A549 (cell line): ENCODE measurements around the gene NEURL2. TPM values are rescaled to one million over a fixed set of nuclear protein-coding genes. Genes with fewer than 3 reads are reported as not detected.

Source experiments
- ATAC-seq, 2 experiments: fragments of 200-7000 bp in 1 of 2; fragments of >200 bp in 1 of 2; cut with Nextera tagmentation in 1 of 2; cut with Tn5 transposase in 1 of 2; 3 replicates each; pipeline versions ENCODE4 v1.8.0 to v1.9.1; 2018 to 2020; ENCODE audit warnings: mild to moderate bottlenecking in 1 of 2, moderate library complexity in 1 of 2
- CTCF ChIA-PET: fragments of 300-600 bp; sonication (Branson Sonifier 250); formaldehyde crosslinking; extraction: SDS; loops from one replicate; lab custom pipeline; 2021; ENCODE audit warnings: antibody characterized with exemption, inconsistent platforms; lab: Yijun Ruan, JAX
- POLR2A ChIA-PET: fragments of 350-600 bp; formaldehyde crosslinking; extraction: SDS; loops from one replicate; lab custom pipeline; 2021; ENCODE audit warnings: antibody characterized with exemption, inconsistent platforms; lab: Yijun Ruan, JAX
- DNase-seq, 2 experiments: peaks; one replicate each; pipeline versions ENCODE4 v3.0.0 to v3.0.0-alpha.2; 2011 to 2016; ENCODE audit warnings: low read depth in 1 of 2, low spot score in 1 of 2
- FAIRE-seq: peaks from 2 replicates; lab custom pipeline; 2011; peaks lifted over from hg19 to GRCh38; lab: Jason Lieb, UNC
- H3K27ac ChIP-seq, 2 experiments: fragments of >200 bp; sonication (Bioruptor Twin); formaldehyde crosslinking; 3 replicates each; pipeline ENCODE4 v1.5.1; 2016 to 2017
- H3K4me1 ChIP-seq: fragments of >200 bp; sonication (Bioruptor Twin); formaldehyde crosslinking; 3 replicates; pipeline ENCODE4 v1.6.1; 2016
- H3K4me2 ChIP-seq: fragments of >200 bp; sonication (Bioruptor Twin); formaldehyde crosslinking; 3 replicates; pipeline ENCODE4 v1.6.1; 2016
- H3K4me3 ChIP-seq: fragments of >200 bp; sonication (Bioruptor Twin); formaldehyde crosslinking; 3 replicates; pipeline ENCODE4 v1.5.1; 2016
- H3K9me3 ChIP-seq: fragments of >200 bp; sonication (Bioruptor Twin); formaldehyde crosslinking; 3 replicates; pipeline ENCODE4 v1.6.1; 2016
- CHD4 ChIP-seq: fragments of 200-600 bp; sonication (generic); IDR thresholded peaks from 2 replicates; pipeline ENCODE4 v1.6.1; 2016; ENCODE audit warnings: antibody characterized with exemption, mild to moderate bottlenecking, borderline replicate concordance
- EHMT2 ChIP-seq: fragments of 200-600 bp; sonication (generic); IDR thresholded peaks from 2 replicates; pipeline ENCODE4 v1.6.1; 2016; ENCODE audit warnings: antibody characterized with exemption, low read depth, mild to moderate bottlenecking, moderate library complexity
- FOSB ChIP-seq: fragments of 250-450 bp; sonication (Bioruptor Pico); IDR thresholded peaks from 2 replicates; pipeline ENCODE4 v1.5.0; 2020; ENCODE audit warnings: mild to moderate bottlenecking, moderate library complexity
- GATA3 ChIP-seq: IDR thresholded peaks from 2 replicates; pipeline ENCODE4 v1.6.1; 2012; ENCODE audit warnings: borderline replicate concordance
- HDAC2 ChIP-seq: fragments of 200-600 bp; sonication (generic); IDR thresholded peaks from 2 replicates; pipeline ENCODE4 v1.6.1; 2016
- HEYL ChIP-seq: fragments of 250-450 bp; sonication (Bioruptor Pico); IDR thresholded peaks from 2 replicates; pipeline ENCODE4 v1.8.0; 2021; ENCODE audit warnings: mild to moderate bottlenecking, moderate library complexity
- HOXA7 ChIP-seq: fragments of 250-450 bp; sonication (Bioruptor Pico); IDR thresholded peaks from 2 replicates; pipeline ENCODE4 v1.5.0; 2020; ENCODE audit warnings: mild to moderate bottlenecking, moderate library complexity
- HOXB13 ChIP-seq: fragments of 250-450 bp; sonication (Bioruptor Pico); IDR thresholded peaks from 2 replicates; pipeline ENCODE4 v1.5.0; 2020; ENCODE audit warnings: low read depth, mild to moderate bottlenecking, moderate library complexity
- HOXB5 ChIP-seq: fragments of 250-450 bp; sonication (Bioruptor Pico); IDR thresholded peaks from 2 replicates; pipeline ENCODE4 v1.5.0; 2020; ENCODE audit warnings: mild to moderate bottlenecking, moderate library complexity
- MAFK ChIP-seq: fragments of 450-650 bp; IDR thresholded peaks from 2 replicates; pipeline ENCODE4 v1.6.1; 2014; ENCODE audit not compliant: partially characterized antibody
- MYC ChIP-seq: IDR thresholded peaks from 2 replicates; pipeline ENCODE4 v1.6.1; 2012; ENCODE audit warnings: mild to moderate bottlenecking, inconsistent platforms, low read length, improper control_type of control experiment, borderline replicate concordance
- NR3C1 ChIP-seq: fragments of >200 bp; sonication (Bioruptor Twin); formaldehyde crosslinking; IDR thresholded peaks from 3 replicates; pipeline ENCODE4 v1.6.1; 2017
- POLR2A ChIP-seq: IDR thresholded peaks from 2 replicates; pipeline ENCODE4 v1.6.1; 2012; ENCODE audit warnings: mild to moderate bottlenecking, low read length
- RFX5 ChIP-seq: fragments of 450-650 bp; IDR thresholded peaks from 2 replicates; pipeline ENCODE4 v1.7.1; 2014; ENCODE audit warnings: antibody characterized with exemption, mild to moderate bottlenecking, moderate library complexity
- RNF2 ChIP-seq: fragments of 200-600 bp; sonication (generic); IDR thresholded peaks from 2 replicates; pipeline ENCODE4 v1.6.1; 2016; ENCODE audit warnings: low read depth, mild to moderate bottlenecking, antibody characterized with exemption, moderate library complexity, borderline replicate concordance
- SMC3 ChIP-seq: fragments of >200 bp; sonication (Bioruptor Twin); formaldehyde crosslinking; IDR thresholded peaks from 3 replicates; pipeline ENCODE4 v1.6.1; 2018; ENCODE audit warnings: inconsistent platforms
- TFCP2L1 ChIP-seq: fragments of 250-450 bp; sonication (Bioruptor Pico); IDR thresholded peaks from 2 replicates; pipeline ENCODE4 v1.5.0; 2021; ENCODE audit warnings: mild to moderate bottlenecking
- WGBS: methylation state at CpG from one replicate; pipeline ENCODE4 v1.1.6; 2017; ENCODE audit errors: missing lambda C conversion rate; 5-methylcytosine and 5-hydroxymethylcytosine counted together
- polyA plus RNA-seq, 4 experiments: library from polyadenylated mRNA; depleted of rRNA in 3 of 4; stranded (reverse); fragments of >200 nt; fragmentation: RNase III in 1 of 4; extraction: RNeasy Plus Mini Kit Qiagen cat#74134 plus additional on column Dnase treatment in 1 of 4; gene quantifications; 2 replicates in 3 of 4; 3 replicates in 1 of 4; pipeline ENCODE4 v1.2.3, GENCODE V29; 2011 to 2017
- TF ChIP-seq, protein P1 (sequence below): fragments of 450-650 bp; IDR thresholded peaks from 2 replicates; pipeline ENCODE4 v1.6.1; 2014; ENCODE audit warnings: antibody characterized with exemption
- TF ChIP-seq, protein P2 (sequence below): fragments of 250-450 bp; sonication (Bioruptor Pico); IDR thresholded peaks from 2 replicates; pipeline ENCODE4 v1.5.0; 2021; ENCODE audit warnings: mild to moderate bottlenecking, moderate library complexity, borderline replicate concordance
- TF ChIP-seq, protein P3 (sequence below): IDR thresholded peaks from 2 replicates; pipeline ENCODE4 v1.6.1; 2012
- TF ChIP-seq, protein P4 (sequence below): IDR thresholded peaks from 2 replicates; pipeline ENCODE4 v1.6.1; 2012

NEURL2 gene
- polyA plus RNA-seq, 2 of the 4 experiments (the other 2 are of a cell fraction) = 0.57 to 1.4 TPM

DNA sequence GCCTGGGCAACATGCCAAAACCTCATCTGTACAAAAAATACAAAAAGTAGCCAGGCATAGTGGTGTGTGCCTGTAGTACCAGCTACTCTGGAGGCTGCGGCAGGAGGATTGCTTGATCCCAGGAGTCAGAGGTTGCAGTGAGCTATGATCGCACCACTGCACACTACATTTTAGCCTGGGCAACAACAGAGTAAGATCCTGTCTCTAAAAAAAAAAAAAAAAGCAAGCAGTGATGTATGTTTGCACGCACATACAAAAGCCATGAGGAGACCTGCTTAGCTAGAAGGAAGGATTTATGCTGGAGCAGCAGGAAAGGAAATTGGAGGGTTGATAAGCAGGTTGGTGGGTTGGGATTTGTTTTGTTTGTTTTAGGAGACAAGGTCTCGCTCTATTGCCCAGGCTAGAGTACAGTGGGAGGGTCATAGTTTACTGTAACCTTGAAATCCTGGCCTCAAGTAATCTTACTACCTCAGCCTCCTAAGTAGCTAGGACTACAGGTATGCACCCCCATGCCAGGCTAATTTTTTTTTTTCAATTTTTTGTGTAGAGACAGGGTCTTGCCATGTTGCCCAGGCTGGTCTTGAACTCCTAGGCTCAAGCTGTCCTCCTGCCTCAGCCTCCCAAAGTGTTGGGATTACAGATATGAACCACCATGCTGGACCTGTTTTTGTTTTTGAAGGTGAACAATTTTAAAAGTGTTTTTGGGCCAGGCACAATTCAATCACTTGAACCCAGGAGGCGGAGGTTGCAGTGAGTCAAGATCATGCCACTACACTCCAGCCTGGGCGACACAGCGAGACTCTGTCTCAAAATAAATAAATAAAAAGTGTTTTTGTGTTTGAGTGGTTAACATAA is 29.6 kb downstream of the NEURL2 start:
- no peaks in the 10 kb centered on the region for H3K9me3 ChIP-seq
- TF ChIP-seq SMC3 (no peak), MAFK (no peak), RNF2 (no peak), EHMT2 (no peak), CHD4 (no peak), NR3C1 (no peak), GATA3 (no peak), MYC (no peak), POLR2A (no peak), HDAC2 (no peak), HEYL (no peak), HOXB13 (CRISPR knock-in tag) (no peak), HOXB5 (CRISPR knock-in tag) (no peak)
- TF ChIP-seq, protein P1, sequence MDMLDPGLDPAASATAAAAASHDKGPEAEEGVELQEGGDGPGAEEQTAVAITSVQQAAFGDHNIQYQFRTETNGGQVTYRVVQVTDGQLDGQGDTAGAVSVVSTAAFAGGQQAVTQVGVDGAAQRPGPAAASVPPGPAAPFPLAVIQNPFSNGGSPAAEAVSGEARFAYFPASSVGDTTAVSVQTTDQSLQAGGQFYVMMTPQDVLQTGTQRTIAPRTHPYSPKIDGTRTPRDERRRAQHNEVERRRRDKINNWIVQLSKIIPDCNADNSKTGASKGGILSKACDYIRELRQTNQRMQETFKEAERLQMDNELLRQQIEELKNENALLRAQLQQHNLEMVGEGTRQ = no peak
- TF ChIP-seq, protein P2, sequence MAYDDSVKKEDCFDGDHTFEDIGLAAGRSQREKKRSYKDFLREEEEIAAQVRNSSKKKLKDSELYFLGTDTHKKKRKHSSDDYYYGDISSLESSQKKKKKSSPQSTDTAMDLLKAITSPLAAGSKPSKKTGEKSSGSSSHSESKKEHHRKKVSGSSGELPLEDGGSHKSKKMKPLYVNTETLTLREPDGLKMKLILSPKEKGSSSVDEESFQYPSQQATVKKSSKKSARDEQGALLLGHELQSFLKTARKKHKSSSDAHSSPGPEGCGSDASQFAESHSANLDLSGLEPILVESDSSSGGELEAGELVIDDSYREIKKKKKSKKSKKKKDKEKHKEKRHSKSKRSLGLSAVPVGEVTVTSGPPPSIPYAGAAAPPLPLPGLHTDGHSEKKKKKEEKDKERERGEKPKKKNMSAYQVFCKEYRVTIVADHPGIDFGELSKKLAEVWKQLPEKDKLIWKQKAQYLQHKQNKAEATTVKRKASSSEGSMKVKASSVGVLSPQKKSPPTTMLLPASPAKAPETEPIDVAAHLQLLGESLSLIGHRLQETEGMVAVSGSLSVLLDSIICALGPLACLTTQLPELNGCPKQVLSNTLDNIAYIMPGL (CRISPR knock-in tag) = no peak
- TF ChIP-seq, protein P3, sequence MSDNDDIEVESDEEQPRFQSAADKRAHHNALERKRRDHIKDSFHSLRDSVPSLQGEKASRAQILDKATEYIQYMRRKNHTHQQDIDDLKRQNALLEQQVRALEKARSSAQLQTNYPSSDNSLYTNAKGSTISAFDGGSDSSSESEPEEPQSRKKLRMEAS = no peak
- ChIA-PET CTCF (interaction anchor here (0.5 to 1.4 kb wide), 3 partner anchors 11 to 90 kb away, joined by 3 to 6 read pairs (median 3); no protein-coding TSS in a partner anchor), POLR2A (interaction anchor here (0.9 kb wide), 1 partner anchor 19 kb away, joined by 3 read pairs; the partner anchor contains the start of gene ZSWIM1)
- H3K4me1 ChIP-seq = peaks cover 15% of the 10 kb centered on the region; the same call in 2 of the 3 replicates
- ATAC-seq = no peak
- no peak overlapping the region for H3K4me2 ChIP-seq
- no peak for FAIRE-seq
- DNase-seq = no peak
- H3K27ac ChIP-seq = no peak overlapping the region
- WGBS = 92% methylated on average over 7 of the region's 7 CpGs
- no peak overlapping the region for H3K4me3 ChIP-seq

DNA sequence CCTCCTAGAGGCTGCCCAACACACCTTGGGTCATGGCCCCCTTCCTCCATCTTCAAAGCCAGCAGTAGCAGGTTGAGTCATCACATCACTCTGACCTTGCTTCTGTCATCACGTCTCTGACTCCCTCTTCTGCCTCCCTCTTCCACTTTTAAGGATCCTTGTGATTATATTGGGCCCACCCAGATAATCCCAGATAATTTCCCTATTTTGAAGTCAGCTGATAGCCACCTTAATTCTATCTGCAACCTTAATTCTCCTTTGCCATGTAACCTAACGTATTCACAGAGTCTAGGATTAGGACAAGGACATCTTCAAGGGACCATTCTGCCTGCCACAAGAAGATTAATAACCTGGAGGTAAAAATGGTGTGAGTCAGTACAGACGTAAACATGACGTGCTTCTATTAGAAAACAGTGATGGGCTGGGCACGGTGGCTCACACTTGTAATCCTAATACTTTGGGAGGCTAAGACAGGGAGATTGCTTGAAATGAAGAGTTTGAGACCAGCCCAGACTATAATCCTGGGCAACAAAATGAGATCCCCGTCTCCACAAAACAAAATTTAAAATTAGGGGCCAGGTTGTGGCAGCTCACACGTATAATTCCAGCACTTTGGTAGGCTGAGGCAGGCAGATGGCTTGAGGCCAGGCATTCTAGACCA is 30.3 kb downstream of the NEURL2 start:
- POLR2A ChIA-PET = interaction anchor here (0.9 kb wide), 1 partner anchor 20 kb away, joined by 3 read pairs; the partner anchor contains the start of gene ZSWIM1
- H3K27ac ChIP-seq = no peak overlapping the region
- ATAC-seq = no peak
- WGBS = 46% methylated on average over 7 of the region's 7 CpGs
- no peak for FAIRE-seq
- TF ChIP-seq, protein P4, sequence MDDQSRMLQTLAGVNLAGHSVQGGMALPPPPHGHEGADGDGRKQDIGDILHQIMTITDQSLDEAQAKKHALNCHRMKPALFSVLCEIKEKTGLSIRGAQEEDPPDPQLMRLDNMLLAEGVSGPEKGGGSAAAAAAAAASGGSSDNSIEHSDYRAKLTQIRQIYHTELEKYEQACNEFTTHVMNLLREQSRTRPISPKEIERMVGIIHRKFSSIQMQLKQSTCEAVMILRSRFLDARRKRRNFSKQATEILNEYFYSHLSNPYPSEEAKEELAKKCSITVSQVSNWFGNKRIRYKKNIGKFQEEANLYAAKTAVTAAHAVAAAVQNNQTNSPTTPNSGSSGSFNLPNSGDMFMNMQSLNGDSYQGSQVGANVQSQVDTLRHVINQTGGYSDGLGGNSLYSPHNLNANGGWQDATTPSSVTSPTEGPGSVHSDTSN = no peak
- TF ChIP-seq HOXA7 (no peak), FOSB (no peak), RFX5 (no peak), TFCP2L1 (CRISPR knock-in tag) (no peak)
- TF ChIP-seq, all 56 proteins: peak for 0
- Histone ChIP-seq H3K4me2 (0 out of 3 replicates have a peak overlapping the region, but pooled peaks have one; percentile 6), H3K4me3 (no peak overlapping the region), H3K9me3 (no peaks in the 10 kb centered on the region), H3K4me1 (peaks cover 22% of the 10 kb centered on the region; the same call in 2 of the 3 replicates)
- peak in 1 of 2 experiments; percentile 47 for DNase-seq
- CTCF ChIA-PET = interaction anchor here (0.5 to 1.4 kb wide), 3 partner anchors 12 to 89 kb away, joined by 3 to 6 read pairs (median 3); no protein-coding TSS in a partner anchor
